Measurements from ENCODE around the gene BIRC5.

The BIRC5 gene

GRCh38 chr17:78240012-78240655, 26.1 kb downstream of the BIRC5 start:
- Histone ChIP-seq H3K36me3 (ENCODE audit: control insufficient read depth, insufficient read depth, low read length) (no peaks in the 10 kb centered on the region), H3K27me3 (ENCODE audit: control insufficient read depth, insufficient read depth, low read length) (no peaks in the 10 kb centered on the region), H3K4me3 (ENCODE audit: low read length) (no peak overlapping the region), H3K9ac (ENCODE audit: low read length) (no peak overlapping the region), H3K4me1 (ENCODE audit: control insufficient read depth, insufficient read depth, low read length) (no peaks in the 10 kb centered on the region), H3K9me3 (ENCODE audit: control insufficient read depth, low read length) (no peaks in the 10 kb centered on the region)

GRCh38 chr17:78240839-78241238, 26.8 kb downstream of the BIRC5 start:
- H3K4me1 ChIP-seq (ENCODE audit: control insufficient read depth, insufficient read depth, low read length): no peaks in the 10 kb centered on the region
- no peak overlapping the region for H3K9ac ChIP-seq (ENCODE audit: low read length)

GRCh38 chr17:78241277-78242023, 27.4 kb downstream of the BIRC5 start:
- Histone ChIP-seq H3K4me1 (ENCODE audit: control insufficient read depth, insufficient read depth, low read length) (no peaks in the 10 kb centered on the region), H3K9ac (ENCODE audit: low read length) (no peak overlapping the region), H3K36me3 (ENCODE audit: control insufficient read depth, insufficient read depth, low read length) (no peaks in the 10 kb centered on the region)

More at GRCh38 chr17:78240839-78241238, 26.8 kb downstream of the BIRC5 start:
- Histone ChIP-seq H3K4me3 (ENCODE audit: low read length) (no peak overlapping the region), H3K27me3 (ENCODE audit: control insufficient read depth, insufficient read depth, low read length) (no peaks in the 10 kb centered on the region), H3K36me3 (ENCODE audit: control insufficient read depth, insufficient read depth, low read length) (no peaks in the 10 kb centered on the region), H3K9me3 (ENCODE audit: control insufficient read depth, low read length) (no peaks in the 10 kb centered on the region)

GRCh38 chr17:78242024-78242742, 28.1 kb downstream of the BIRC5 start:
- no peaks in the 10 kb centered on the region for H3K4me1 ChIP-seq (ENCODE audit: control insufficient read depth, insufficient read depth, low read length)
- no peaks in the 10 kb centered on the region for H3K9me3 ChIP-seq (ENCODE audit: control insufficient read depth, low read length)
- no peaks in the 10 kb centered on the region for H3K27me3 ChIP-seq (ENCODE audit: control insufficient read depth, insufficient read depth, low read length)
- no peak overlapping the region for H3K9ac ChIP-seq (ENCODE audit: low read length)
- H3K4me3 ChIP-seq (ENCODE audit: low read length): no peak overlapping the region
- H3K36me3 ChIP-seq (ENCODE audit: control insufficient read depth, insufficient read depth, low read length): no peaks in the 10 kb centered on the region

More at GRCh38 chr17:78241277-78242023, 27.4 kb downstream of the BIRC5 start:
- no peaks in the 10 kb centered on the region for H3K9me3 ChIP-seq (ENCODE audit: control insufficient read depth, low read length)
- H3K4me3 ChIP-seq (ENCODE audit: low read length): no peak overlapping the region
- no peaks in the 10 kb centered on the region for H3K27me3 ChIP-seq (ENCODE audit: control insufficient read depth, insufficient read depth, low read length)

GRCh38 chr17:78247304-78247703, 33.3 kb downstream of the BIRC5 start:
- Histone ChIP-seq H3K9me3 (ENCODE audit: control insufficient read depth, low read length) (no peaks in the 10 kb centered on the region), H3K27me3 (ENCODE audit: control insufficient read depth, insufficient read depth, low read length) (peaks cover 3% of the 10 kb centered on the region), H3K36me3 (ENCODE audit: control insufficient read depth, insufficient read depth, low read length) (no peaks in the 10 kb centered on the region), H3K4me3 (ENCODE audit: low read length) (no peak overlapping the region), H3K9ac (ENCODE audit: low read length) (no peak overlapping the region), H3K4me1 (ENCODE audit: control insufficient read depth, insufficient read depth, low read length) (peaks cover 16% of the 10 kb centered on the region)

GRCh38 chr17:78248051-78248914, 34.2 kb downstream of the BIRC5 start:
- no peaks in the 10 kb centered on the region for H3K36me3 ChIP-seq (ENCODE audit: control insufficient read depth, insufficient read depth, low read length)
- no peak overlapping the region for H3K4me3 ChIP-seq (ENCODE audit: low read length)
- H3K9ac ChIP-seq (ENCODE audit: low read length): no peak overlapping the region
- H3K4me1 ChIP-seq (ENCODE audit: control insufficient read depth, insufficient read depth, low read length): peaks cover 25% of the 10 kb centered on the region
- H3K9me3 ChIP-seq (ENCODE audit: control insufficient read depth, low read length): no peaks in the 10 kb centered on the region
- peaks cover 3% of the 10 kb centered on the region for H3K27me3 ChIP-seq (ENCODE audit: control insufficient read depth, insufficient read depth, low read length)

- Histone ChIP-seq H3K4me1 (ENCODE audit: control insufficient read depth, insufficient read depth, low read length) (peaks cover 25% of the 10 kb centered on the region), H3K9ac (ENCODE audit: low read length) (no peak overlapping the region), H3K27me3 (ENCODE audit: control insufficient read depth, insufficient read depth, low read length) (peaks cover 3% of the 10 kb centered on the region), H3K36me3 (ENCODE audit: control insufficient read depth, insufficient read depth, low read length) (no peaks in the 10 kb centered on the region), H3K9me3 (ENCODE audit: control insufficient read depth, low read length) (no peaks in the 10 kb centered on the region), H3K4me3 (ENCODE audit: low read length) (no peak overlapping the region)
Measured at GRCh38 chr17:78249074-78249817, 35.2 kb downstream of the BIRC5 start.

GRCh38 chr17:78249818-78250806, 36.1 kb downstream of the BIRC5 start:
- H3K9ac ChIP-seq (ENCODE audit: low read length): no peak overlapping the region
- H3K27me3 ChIP-seq (ENCODE audit: control insufficient read depth, insufficient read depth, low read length): peaks cover 3% of the 10 kb centered on the region
- no peaks in the 10 kb centered on the region for H3K9me3 ChIP-seq (ENCODE audit: control insufficient read depth, low read length)
- H3K36me3 ChIP-seq (ENCODE audit: control insufficient read depth, insufficient read depth, low read length): no peaks in the 10 kb centered on the region
- peaks cover 25% of the 10 kb centered on the region for H3K4me1 ChIP-seq (ENCODE audit: control insufficient read depth, insufficient read depth, low read length)
- no peak overlapping the region for H3K4me3 ChIP-seq (ENCODE audit: low read length)

GRCh38 chr17:78250891-78251772, 37.1 kb downstream of the BIRC5 start:
- Histone ChIP-seq H3K4me3 (ENCODE audit: low read length) (no peak overlapping the region), H3K4me1 (ENCODE audit: control insufficient read depth, insufficient read depth, low read length) (peaks cover 25% of the 10 kb centered on the region)

GRCh38 chr17:78251773-78252103, 37.7 kb downstream of the BIRC5 start:
- Histone ChIP-seq H3K9me3 (ENCODE audit: control insufficient read depth, low read length) (no peaks in the 10 kb centered on the region), H3K4me3 (ENCODE audit: low read length) (no peak overlapping the region), H3K4me1 (ENCODE audit: control insufficient read depth, insufficient read depth, low read length) (peaks cover 25% of the 10 kb centered on the region), H3K9ac (ENCODE audit: low read length) (no peak overlapping the region), H3K36me3 (ENCODE audit: control insufficient read depth, insufficient read depth, low read length) (no peaks in the 10 kb centered on the region), H3K27me3 (ENCODE audit: control insufficient read depth, insufficient read depth, low read length) (peaks cover 3% of the 10 kb centered on the region)

More at GRCh38 chr17:78250891-78251772, 37.1 kb downstream of the BIRC5 start:
- Histone ChIP-seq H3K9ac (ENCODE audit: low read length) (no peak overlapping the region), H3K27me3 (ENCODE audit: control insufficient read depth, insufficient read depth, low read length) (peaks cover 3% of the 10 kb centered on the region), H3K9me3 (ENCODE audit: control insufficient read depth, low read length) (no peaks in the 10 kb centered on the region), H3K36me3 (ENCODE audit: control insufficient read depth, insufficient read depth, low read length) (no peaks in the 10 kb centered on the region)

Data from mucosa of stomach (tissue), 1 donor.